SK-N-DZ (cell line): Measurements from ENCODE around the gene PRCC.

Experiments used
- DNase-seq: peaks from one replicate; pipeline ENCODE4 v3.0.0-alpha.2; 2015; ENCODE audit warnings: low spot score

The PRCC gene

DNA sequence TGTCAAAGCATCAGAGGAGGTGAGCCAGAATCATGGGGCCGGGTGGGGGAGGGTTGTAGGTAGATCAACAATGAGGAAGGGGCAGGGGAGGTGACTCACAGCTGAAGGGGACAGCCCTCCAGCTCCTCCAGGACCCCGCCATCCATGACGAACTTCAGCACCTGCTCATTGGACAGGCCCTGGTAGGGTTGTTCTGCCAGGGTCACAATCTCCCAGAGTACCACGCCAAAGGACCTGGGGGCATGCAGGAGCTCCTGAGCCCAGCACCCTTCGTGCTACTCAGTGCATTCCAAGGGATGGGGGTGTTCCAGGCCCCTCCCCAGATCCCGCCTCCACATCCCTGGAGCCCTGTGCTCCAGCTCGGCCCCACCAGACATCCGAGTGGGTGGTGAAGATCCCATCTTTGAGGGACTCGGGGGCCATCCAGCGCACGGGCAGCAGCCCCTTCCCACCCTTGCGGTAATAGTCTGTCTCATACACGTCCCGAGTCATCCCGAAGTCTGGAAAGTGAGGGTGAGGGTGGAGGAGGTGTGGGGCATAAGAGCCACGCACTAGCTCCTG, 74.0 kb downstream of the PRCC start:
- no peak for DNase-seq

DNA sequence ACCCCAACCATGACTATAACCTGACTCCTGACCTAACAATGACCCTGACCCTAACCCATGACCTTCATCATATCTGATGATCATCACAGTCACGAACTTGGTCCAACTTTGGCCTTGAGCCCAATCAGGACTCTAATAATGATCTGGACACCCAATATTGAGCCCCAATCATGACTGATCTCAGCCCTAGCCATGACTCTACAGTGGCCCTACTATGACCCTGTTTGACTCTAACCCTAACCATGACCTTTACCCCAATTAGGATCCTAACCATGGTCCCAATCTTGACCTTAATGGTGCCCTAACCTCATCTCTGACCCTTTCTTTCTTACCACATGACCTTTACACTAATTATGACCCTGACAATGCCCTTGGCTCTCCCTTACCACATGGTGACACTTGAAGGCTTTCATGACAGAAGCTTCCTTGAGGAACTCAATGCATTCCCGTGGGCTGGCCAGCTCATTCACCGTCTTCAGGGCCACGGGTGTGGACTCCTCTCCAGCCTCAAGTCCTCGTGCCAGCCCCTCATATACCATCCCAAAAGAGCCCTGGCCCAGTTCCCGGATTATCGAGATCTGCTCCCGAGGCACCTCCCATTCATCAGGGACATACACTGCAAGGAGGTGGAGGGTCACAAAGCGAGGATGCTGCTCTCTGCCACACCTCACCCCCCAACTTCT, 75.4 kb downstream of the PRCC start:
- DNase-seq, result no peak

- no peak for DNase-seq
Observed at GRCh38 chr1:156844102-156844501, 76.8 kb downstream of the PRCC start.

GRCh38 chr1:156844638-156845037, 77.3 kb downstream of the PRCC start:
- no peak for DNase-seq

- no peak for DNase-seq
Observed at GRCh38 chr1:156845055-156845952, 78.0 kb downstream of the PRCC start.

- no peak for DNase-seq
Observed at GRCh38 chr1:156845953-156846545, 78.7 kb downstream of the PRCC start.

- DNase-seq, result no peak
Observed at GRCh38 chr1:156846643-156847042, 79.3 kb downstream of the PRCC start.

DNA sequence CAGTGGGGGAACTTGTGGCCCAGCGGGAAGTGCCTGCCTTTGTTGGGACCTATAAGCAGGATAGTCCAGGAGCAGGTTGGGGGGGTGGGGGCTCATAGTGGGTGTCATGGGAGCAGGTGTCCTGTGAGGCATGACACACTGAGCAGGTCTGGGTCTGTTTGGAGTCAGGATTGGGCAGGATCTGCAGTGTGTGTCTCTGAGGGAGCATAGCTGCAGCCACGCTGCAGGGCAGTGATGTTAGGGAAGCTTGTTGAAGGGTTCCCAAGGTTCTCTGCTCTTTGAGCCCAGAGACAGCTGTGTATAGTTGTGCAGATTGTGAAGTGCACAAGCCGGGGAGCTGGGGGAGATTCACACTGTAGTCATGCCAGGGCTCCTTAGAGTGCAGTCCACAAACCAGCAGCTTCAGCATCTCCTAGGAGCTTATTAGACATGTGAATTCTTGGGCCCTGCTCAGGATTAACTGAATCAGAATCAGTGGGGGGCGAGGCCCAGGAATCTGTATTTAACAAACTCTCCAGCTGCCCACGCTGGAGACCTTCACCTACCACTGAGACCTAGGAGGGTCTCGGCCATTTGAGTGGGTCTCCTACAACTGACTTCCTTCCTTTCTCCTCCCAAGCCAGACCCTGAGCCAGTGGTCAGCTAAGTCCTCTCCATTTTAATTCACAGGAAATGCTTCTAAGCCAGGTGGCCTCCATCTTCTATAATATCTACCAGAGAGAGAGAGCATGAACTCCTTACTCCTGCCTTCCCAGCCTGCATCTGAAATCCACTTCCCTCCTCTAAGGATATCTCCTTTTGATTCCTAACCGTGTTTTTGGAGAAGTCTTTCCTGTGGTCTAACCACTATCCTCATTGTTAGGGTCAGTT, 80.5 kb downstream of the PRCC start:
- DNase-seq, result no peak

DNA sequence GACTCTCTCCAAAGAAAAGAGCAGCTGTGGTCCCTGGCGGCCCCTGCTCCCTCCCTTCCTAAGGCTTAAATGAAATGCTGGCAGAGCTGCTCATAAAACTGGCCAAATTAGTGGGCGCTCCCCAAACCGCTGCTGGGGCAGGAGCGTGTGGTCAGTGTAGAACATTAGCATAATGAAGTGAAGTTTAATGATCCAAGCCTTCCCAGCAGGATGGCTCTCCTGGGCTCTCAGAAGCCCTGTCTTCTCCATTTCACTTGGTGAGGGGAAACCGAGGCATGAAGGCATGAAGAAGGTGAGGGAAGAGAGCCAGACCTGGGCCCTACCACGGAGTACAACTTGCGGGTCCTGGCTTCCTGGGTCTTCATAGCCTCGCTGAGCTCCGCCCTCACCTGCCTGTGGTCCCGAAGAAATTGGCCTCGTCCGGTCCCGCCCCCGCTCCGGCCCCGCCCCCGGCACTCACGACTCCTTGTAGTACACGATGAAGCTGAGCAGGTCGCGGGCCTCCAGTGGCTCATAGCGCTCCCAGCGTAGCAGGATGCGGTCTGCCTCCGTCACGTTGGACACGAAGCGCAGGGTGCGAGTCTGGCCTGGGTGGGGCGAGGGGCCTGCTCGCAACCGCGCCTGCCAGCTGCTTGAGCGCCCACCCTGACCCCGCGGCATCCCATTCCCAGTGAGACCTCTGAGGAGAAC, 81.3 kb downstream of the PRCC start:
- DNase-seq, result no peak

DNA sequence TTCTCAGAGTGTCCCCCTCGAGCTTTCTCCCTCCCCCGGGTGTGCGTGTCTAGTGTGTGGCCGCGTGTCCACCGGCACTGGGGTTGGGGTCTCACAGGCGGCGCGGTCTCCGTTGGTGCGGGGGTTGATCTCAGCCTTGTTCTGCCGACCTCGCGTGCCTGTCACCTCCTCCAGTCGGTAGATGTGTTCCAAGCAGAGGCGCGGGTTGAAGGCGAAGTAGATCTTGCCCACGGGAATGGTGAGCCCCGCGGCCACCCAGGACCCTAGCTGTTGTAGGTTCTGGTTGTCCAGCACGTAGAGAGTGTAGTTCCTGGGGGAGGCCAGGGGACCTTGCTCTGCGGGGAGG, 81.8 kb downstream of the PRCC start:
- DNase-seq, result no peak
